Left forelimb (tissue), 1 donor: ENCODE measurements around the gene BICC1.
"Not testable (repeated sequence)": the region's sequence is repeated elsewhere in the genome, so short reads cannot be mapped to it uniquely, and the experiment has no call there.

Experiments used
- DNase-seq: peaks from one replicate; pipeline ENCODE4 v3.0.0-alpha.2; 2018; ENCODE audit warnings: low spot score

The BICC1 gene

DNA sequence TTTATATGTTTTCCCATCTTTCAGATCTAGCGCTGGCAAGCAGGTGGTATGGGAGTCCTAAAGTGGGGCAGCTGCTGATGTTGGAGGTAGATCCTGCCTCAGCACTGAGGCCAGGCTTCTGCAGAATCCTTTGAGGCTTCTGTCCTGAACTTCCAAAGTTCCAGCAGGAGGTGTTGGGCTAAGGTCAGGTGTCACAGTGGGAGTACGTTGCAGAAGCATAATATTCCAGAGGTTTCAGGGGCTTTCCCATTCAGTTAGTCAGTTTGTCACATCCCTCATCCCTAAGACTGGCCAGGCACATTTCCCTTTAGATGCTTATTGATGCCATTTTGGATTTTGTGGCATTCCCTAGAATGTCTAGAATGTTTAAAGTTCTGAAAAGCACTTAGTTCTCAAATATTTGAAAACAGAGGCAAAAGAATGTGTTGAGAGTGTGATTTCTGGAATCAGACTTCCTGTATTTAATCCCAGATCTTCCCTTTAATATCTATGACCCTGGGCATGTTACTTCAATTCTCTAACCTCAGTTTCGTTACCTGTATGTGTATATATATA lies 344.7 kb downstream of the BICC1 start:
- DNase-seq: no peak

DNA sequence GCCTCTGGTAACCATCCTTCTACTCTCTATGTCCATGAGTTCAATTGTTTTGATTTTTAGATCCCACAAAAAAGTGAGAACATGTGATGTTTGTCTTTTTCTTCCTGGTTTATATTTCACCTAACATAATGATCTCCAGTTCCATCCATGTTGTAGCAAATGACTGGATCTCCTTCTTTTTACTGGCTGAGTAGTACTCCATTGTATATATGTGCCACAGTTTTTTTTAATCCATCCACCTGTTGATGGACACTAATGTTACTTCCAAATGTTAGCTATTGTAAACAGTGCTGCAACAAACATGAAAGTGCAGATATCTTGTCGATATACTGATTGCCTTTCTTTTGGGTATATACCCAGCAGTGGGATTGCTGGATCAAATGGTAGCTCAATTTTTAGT lies 345.5 kb downstream of the BICC1 start:
- not testable (repeated sequence) for DNase-seq

DNA sequence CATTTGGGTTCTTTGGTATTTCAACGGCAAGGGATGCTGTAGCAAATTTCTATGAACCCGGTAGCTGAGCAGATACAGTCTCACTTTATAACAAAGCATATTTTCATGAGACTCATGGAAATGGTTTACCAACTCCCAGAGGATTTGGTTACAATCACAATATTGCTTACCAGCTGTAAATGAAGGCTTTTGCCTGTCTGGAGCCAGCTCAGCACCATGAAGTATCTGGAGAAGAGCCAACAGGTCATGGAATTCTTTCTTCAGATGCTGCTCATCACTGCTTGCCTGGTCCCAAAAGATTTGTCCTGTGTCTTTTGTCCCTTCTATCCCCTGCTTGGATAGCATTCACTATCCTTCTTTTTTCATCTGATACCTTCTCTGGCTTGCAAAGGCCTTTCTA lies 346.9 kb downstream of the BICC1 start:
- no peak for DNase-seq

DNA sequence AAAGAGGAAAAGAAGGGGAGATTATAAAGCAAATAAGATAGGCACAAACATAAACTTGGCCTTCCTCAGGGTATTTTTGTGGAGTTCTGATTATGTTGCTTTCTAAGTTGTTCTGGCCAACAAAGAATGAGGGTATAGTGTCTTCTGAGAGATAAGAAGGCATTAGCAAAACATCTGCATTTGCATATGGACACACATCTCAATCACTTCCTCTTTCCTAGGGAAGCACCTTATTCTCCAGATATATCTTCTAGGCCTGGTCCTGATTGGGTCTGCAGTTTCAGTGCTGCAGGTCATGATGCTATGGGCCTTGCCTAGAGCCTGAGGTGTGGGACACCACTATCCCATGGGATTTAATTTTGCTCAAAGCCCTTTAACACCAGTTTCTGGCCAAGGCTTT lies 355.0 kb downstream of the BICC1 start:
- no peak for DNase-seq

DNA sequence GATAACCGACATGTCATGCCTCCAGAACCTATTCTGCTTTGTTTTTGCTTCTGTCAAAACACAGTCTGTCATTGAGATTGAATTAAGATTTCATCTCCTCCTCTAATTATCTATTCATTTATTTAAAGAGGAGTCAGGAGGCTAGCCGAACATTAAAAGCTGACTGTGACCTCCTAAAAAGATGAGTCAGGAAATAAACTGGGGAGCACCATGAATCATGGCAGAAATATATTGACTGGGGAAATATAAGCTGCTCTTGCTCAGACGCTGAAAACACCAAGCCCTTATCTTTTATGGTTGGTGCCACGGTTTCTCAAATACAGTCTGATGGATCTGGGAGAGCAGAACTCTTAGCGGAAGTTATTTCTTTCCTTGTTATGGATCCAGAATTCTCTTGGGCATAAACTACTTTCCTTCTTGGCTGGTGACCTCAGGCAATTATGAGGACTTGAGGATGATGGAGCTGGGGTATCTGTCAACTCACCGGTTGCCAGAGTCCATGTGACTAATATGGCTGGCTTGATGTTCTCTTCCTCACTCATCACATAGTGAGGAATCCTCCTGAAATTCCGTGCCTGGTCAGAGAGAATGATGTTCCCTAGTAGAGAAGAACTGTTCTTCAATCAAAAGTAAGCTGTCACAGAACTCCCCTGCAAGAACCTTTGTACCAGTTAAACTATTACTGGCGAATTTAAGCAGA lies 356.2 kb downstream of the BICC1 start:
- no peak for DNase-seq

DNA sequence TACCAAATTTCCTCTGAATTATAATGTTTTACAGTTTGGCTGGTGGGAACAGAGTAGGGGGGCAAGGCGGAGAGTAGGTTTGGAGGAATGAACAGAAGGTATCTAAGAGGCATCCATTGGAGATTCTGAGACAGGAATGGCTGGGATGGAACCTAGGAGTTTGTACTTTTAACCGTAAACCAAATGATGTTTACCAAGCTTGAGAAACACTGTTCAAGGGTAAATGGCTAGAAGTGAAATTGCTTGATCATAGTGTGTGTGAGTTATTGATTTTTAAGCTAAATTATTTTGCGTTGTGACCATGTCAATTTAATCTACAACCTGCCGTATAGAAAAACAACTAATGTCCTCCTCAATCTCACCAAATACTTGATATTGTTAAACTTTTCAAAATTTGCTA lies 357.4 kb downstream of the BICC1 start:
- DNase-seq: no peak

DNA sequence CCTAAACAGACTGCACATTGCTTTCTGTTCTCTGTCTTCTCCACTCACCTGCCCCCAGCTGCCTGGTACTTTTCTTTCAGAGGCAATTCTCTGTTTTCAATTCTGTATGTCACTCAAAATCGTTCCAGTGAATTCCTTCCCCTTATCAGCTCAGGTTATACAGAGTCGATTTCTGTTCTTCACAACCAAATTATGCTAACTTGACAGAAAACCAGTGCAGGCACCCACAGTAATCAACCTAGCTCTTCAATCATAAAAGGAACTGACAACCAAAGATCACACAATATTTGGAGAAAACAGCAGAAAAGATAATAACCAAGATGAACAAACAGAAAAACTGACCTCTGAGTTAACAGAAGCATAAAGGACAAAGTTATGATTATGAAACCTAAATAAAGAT lies 360.5 kb downstream of the BICC1 start:
- DNase-seq: no peak
